Body of pancreas (tissue), 4 donors: ENCODE measurements around the gene TAS2R60.

Experiments used
- CTCF ChIP-seq, 7 experiments: fragments of 450-650 bp in 4 of 7; fragments of 200-600 bp in 3 of 7; sonication (generic) in 3 of 7; IDR thresholded peaks; one replicate each; pipeline ENCODE4 v1.5.1; 2016 to 2019; ENCODE audit warnings: antibody characterized with exemption in 7 of 7
- POLR2A ChIP-seq, 3 donors: fragments of 450-650 bp; IDR thresholded peaks; one replicate each; pipeline ENCODE4 v1.6.1; 2016; ENCODE audit warnings: antibody characterized with exemption in 3 of 3, mild to moderate bottlenecking in 2 of 3

DNA sequence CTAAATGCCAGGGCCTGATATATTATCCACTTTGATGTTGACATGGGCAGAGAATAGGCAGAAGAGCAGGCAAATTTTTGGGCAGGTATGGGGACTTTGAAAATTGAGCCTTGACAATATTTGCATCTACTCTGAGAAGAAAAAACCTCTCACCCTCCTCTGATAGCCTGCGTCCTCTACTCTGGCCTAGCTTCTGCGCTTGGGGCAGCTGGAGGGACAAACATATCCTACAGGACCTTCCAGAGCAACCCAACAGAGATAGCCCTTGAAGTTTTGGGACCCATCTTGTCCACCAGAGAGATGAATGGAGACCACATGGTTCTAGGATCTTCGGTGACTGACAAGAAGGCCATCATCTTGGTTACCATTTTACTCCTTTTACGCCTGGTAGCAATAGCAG lies at the start of gene TAS2R60:
- TF ChIP-seq CTCF (IDR thresholded peaks at IDR 0.05): no peak
- TF ChIP-seq POLR2A (IDR thresholded peaks at IDR 0.05): no peak
